ENCODE data around the gene TFE3. TPM values are rescaled to one million over a fixed set of nuclear protein-coding genes. Genes with fewer than 3 reads are reported as not detected.

TFE3 gene
- total and polyA plus RNA-seq, 10 of the 15 experiments (the other 5 are each of a cell fraction or from before 2014, with no cell fraction given) = 3.5 to 20.4 (median 11.6) TPM

- WGBS (ENCODE audit: insufficient coverage, insufficient replicate concordance, low lambda C conversion rate, missing lambda C conversion rate) = 62% methylated on average over 3 of the region's 3 CpGs
- Histone ChIP-seq H3K4me1 (ENCODE audit: control insufficient read depth, insufficient read depth, low read length) (no peaks in the 10 kb centered on the region), H3K4me3 (no peak overlapping the region), H3K36me3 (ENCODE audit: control insufficient read depth in 2 of 2, insufficient read depth in 2 of 2, low read length in 1 of 2) (no peaks in the 10 kb centered on the region), H2AFZ (ENCODE audit: control insufficient read depth, low read depth, low read length) (no peak overlapping the region), H3K27ac (ENCODE audit: control insufficient read depth, insufficient read depth) (no peak overlapping the region), H3K9ac (ENCODE audit: control insufficient read depth, insufficient read depth, low read length) (no peak overlapping the region), H3K9me3 (replicated peaks; ENCODE audit: control insufficient read depth, insufficient read depth, low read length) (no peaks in the 10 kb centered on the region), H3K79me2 (ENCODE audit: control insufficient read depth, insufficient read depth, low read length) (no peaks in the 10 kb centered on the region), H4K20me1 (ENCODE audit: control insufficient read depth, insufficient read depth) (no peaks in the 10 kb centered on the region), H3K4me2 (ENCODE audit: control insufficient read depth, insufficient read depth) (no peak overlapping the region), H3K27me3 (replicated peaks in 1 of 2; ENCODE audit: control insufficient read depth in 2 of 2, insufficient read depth in 2 of 2, low read length in 1 of 2) (no peaks in the 10 kb centered on the region)
- POLR2A ChIA-PET = no interaction called here
- RAD21 ChIA-PET (ENCODE audit: unreplicated experiment) = no interaction called here
- CTCF ChIA-PET = no interaction called here
- FAIRE-seq = no peak
- SMC1A ChIA-PET (ENCODE audit: uncharacterized antibody, unreplicated experiment) = no interaction called here
- in situ Hi-C loops (cut with MboI) (no loop called here), intact Hi-C loops (cut with micrococcal nuclease; ENCODE audit: unreplicated experiment) (no loop called here)
- DNase-seq (ENCODE audit: low read depth, low spot score) = no peak
- ATAC-seq = no peak
- BruUV-seq (replicated peaks) = no TSS peak
- TF ChIP-seq MYC (IDR thresholded peaks at IDR 0.05; ENCODE audit: insufficient read depth, insufficient read length, insufficient replicate concordance, low read length, severe bottlenecking) (no peak), ESRRA (IDR thresholded peaks at IDR 0.05; ENCODE audit: low read length) (no peak), CTCF (IDR thresholded peaks at IDR 0.05 in 2 of 3, conservative IDR thresholded peaks at IDR 0.05 in 1 of 3; ENCODE audit: control insufficient read depth in 2 of 3, extremely low read depth in 1 of 3, insufficient read depth in 1 of 3, low read depth in 3 of 3, low read length in 3 of 3) (no peak), SMAD5 (IDR thresholded peaks at IDR 0.05; ENCODE audit: low read depth) (no peak), PRDM15 (CRISPR knock-in tag; IDR thresholded peaks at IDR 0.05) (no peak), TARDBP (IDR thresholded peaks at IDR 0.05; ENCODE audit: borderline replicate concordance) (no peak), HCFC1 (IDR thresholded peaks at IDR 0.05; ENCODE audit: low read length) (no peak), SRF (IDR thresholded peaks at IDR 0.05; ENCODE audit: low read depth in 2 of 2, low read length in 2 of 2) (no peak), STAT1 (conservative IDR thresholded peaks at IDR 0.05) (no peak)
- TF ChIP-seq, protein P1, sequence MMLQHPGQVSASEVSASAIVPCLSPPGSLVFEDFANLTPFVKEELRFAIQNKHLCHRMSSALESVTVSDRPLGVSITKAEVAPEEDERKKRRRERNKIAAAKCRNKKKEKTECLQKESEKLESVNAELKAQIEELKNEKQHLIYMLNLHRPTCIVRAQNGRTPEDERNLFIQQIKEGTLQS (IDR thresholded peaks at IDR 0.05; ENCODE audit: borderline replicate concordance, extremely low read depth, low read depth, low read length) = no peak
Observed at GRCh38 chrX:49060914-49061313, 17.8 kb upstream of the TFE3 start.

Measured in GM12878 (cell line).